Measurements from ENCODE around the gene RAD51. TPM values are rescaled to one million over a fixed set of nuclear protein-coding genes. Genes with fewer than 3 reads are reported as not detected.

The RAD51 gene
- polyA plus RNA-seq, 1 donor from 2014 or later = 0.22 TPM

GRCh38 chr15:40746916-40747418 is 52.0 kb downstream of the RAD51 start:
- TF ChIP-seq POLR2AphosphoS5 (IDR thresholded peaks at IDR 0.05) = no peak
- TF ChIP-seq EP300 (conservative IDR thresholded peaks at IDR 0.05; ENCODE audit: poor library complexity, severe bottlenecking) = no peak
- no peak for TF ChIP-seq MXI1 (conservative IDR thresholded peaks at IDR 0.05; ENCODE audit: poor library complexity, severe bottlenecking)
- TF ChIP-seq EZH2 (IDR thresholded peaks at IDR 0.05; ENCODE audit: borderline replicate concordance, insufficient read depth, low read length, poor library complexity, severe bottlenecking) = no peak
- TF ChIP-seq SMC3 (conservative IDR thresholded peaks at IDR 0.05; ENCODE audit: poor library complexity) = no peak
- no peak for TF ChIP-seq REST (IDR thresholded peaks at IDR 0.05; ENCODE audit: borderline replicate concordance)
- TF ChIP-seq RAD21 (conservative IDR thresholded peaks at IDR 0.05) = no peak
- TF ChIP-seq TAF1 (IDR thresholded peaks at IDR 0.05; ENCODE audit: low read depth) = no peak
- no peak for TF ChIP-seq CTCF (IDR thresholded peaks at IDR 0.05; ENCODE audit: poor library complexity, severe bottlenecking)
- H3K4me2 ChIP-seq (ENCODE audit: low read length) = no peak overlapping the region
- no peak overlapping the region for H2AFZ ChIP-seq (ENCODE audit: low read depth, low read length)
- no peaks in the 10 kb centered on the region for H3K36me3 ChIP-seq (ENCODE audit: insufficient read depth, low read length)
- H3K4me3 ChIP-seq (ENCODE audit: low read length) = no peak overlapping the region
- H3K27me3 ChIP-seq (ENCODE audit: insufficient read depth, low read depth, low read length) = no peaks in the 10 kb centered on the region
- H3K27ac ChIP-seq (ENCODE audit: low read length) = no peak overlapping the region
- no peaks in the 10 kb centered on the region for H3K9me3 ChIP-seq (ENCODE audit: low read length)
- no peaks in the 10 kb centered on the region for H4K20me1 ChIP-seq (ENCODE audit: insufficient read depth)
- H3K9me2 ChIP-seq (ENCODE audit: insufficient read depth, low read length) = no peaks in the 10 kb centered on the region
- H3K79me2 ChIP-seq (replicated peaks; ENCODE audit: insufficient read depth, low read length) = no peaks in the 10 kb centered on the region
- no peak overlapping the region for H3K9ac ChIP-seq (ENCODE audit: low read length)
- H3F3A ChIP-seq (ENCODE audit: insufficient read depth, low read length, poor library complexity, severe bottlenecking) = no peaks in the 10 kb centered on the region

- H3K79me2 ChIP-seq (replicated peaks; ENCODE audit: insufficient read depth, low read length) = peaks cover 4% of the 10 kb centered on the region
- H3K27me3 ChIP-seq (ENCODE audit: insufficient read depth, low read depth, low read length) = no peaks in the 10 kb centered on the region
- H3K36me3 ChIP-seq (ENCODE audit: insufficient read depth, low read length) = no peaks in the 10 kb centered on the region
- H3K27ac ChIP-seq (ENCODE audit: low read length) = no peak overlapping the region
- no peak overlapping the region for H3K9ac ChIP-seq (ENCODE audit: low read length)
- no peak overlapping the region for H3K4me3 ChIP-seq (ENCODE audit: low read length)
- H3F3A ChIP-seq (ENCODE audit: insufficient read depth, low read length, poor library complexity, severe bottlenecking) = no peaks in the 10 kb centered on the region
- H3K9me3 ChIP-seq (ENCODE audit: low read length) = no peaks in the 10 kb centered on the region
- H2AFZ ChIP-seq (ENCODE audit: low read depth, low read length) = no peak overlapping the region
- no peak overlapping the region for H3K4me2 ChIP-seq (ENCODE audit: low read length)
- no peaks in the 10 kb centered on the region for H4K20me1 ChIP-seq (ENCODE audit: insufficient read depth)
- no peaks in the 10 kb centered on the region for H3K9me2 ChIP-seq (ENCODE audit: insufficient read depth, low read length)
- TF ChIP-seq RAD21 (conservative IDR thresholded peaks at IDR 0.05) = no peak
- TF ChIP-seq REST (IDR thresholded peaks at IDR 0.05; ENCODE audit: borderline replicate concordance) = no peak
- no peak for TF ChIP-seq CTCF (IDR thresholded peaks at IDR 0.05; ENCODE audit: poor library complexity, severe bottlenecking)
- no peak for TF ChIP-seq EZH2 (IDR thresholded peaks at IDR 0.05; ENCODE audit: borderline replicate concordance, insufficient read depth, low read length, poor library complexity, severe bottlenecking)
- TF ChIP-seq TAF1 (IDR thresholded peaks at IDR 0.05; ENCODE audit: low read depth) = no peak
- TF ChIP-seq SMC3 (conservative IDR thresholded peaks at IDR 0.05; ENCODE audit: poor library complexity) = no peak
- TF ChIP-seq EP300 (conservative IDR thresholded peaks at IDR 0.05; ENCODE audit: poor library complexity, severe bottlenecking) = no peak
- no peak for TF ChIP-seq POLR2AphosphoS5 (IDR thresholded peaks at IDR 0.05)
These were observed 53.0 kb downstream of the RAD51 start for GRCh38 chr15:40747685-40748631.

Data from neural cell (in vitro differentiated cells).